DMS114 treated with DMSO at 0.1 percent for 48 hours (cell line): ENCODE measurements around the gene ING3.

Experiments
- DNase-seq: peaks from one replicate; lab custom pipeline; 2025; ENCODE audit not compliant: unreplicated experiment; lab: John Stamatoyannopoulos, UW

Gene ING3

GRCh38 chr7:121026159-121026558, 75.6 kb downstream of the ING3 start:
- no peak for DNase-seq

- no peak for DNase-seq
Observed at GRCh38 chr7:121026577-121027111, 76.1 kb downstream of the ING3 start.
